Activated T-cell treated with anti-CD3 and anti-CD28 coated beads, Interleukin-2, amount 50 U/mL, for 4 hours (primary cell): ENCODE results near the gene TSPO. TPM values are rescaled to one million over a fixed set of nuclear protein-coding genes. Genes with fewer than 3 reads are reported as not detected.
"Not testable (repeated sequence)": the region's sequence is repeated elsewhere in the genome, so short reads cannot be mapped to it uniquely, and the experiment has no call there.

ENCODE experiments used
- ATAC-seq, 2 donors: fragments of 200-7000 bp; cut with Tn5 transposase; one replicate each; pipeline ENCODE4 v1.10.0; 2021
- DNase-seq: peaks from one replicate; pipeline ENCODE4 v3.0.0-alpha.2; 2020
- H3K27me3 Mint-ChIP-seq: one replicate; pipeline ENCODE4 v1.8.0; 2021; ENCODE audit warnings: low read depth, mixed read lengths
- H3K36me3 Mint-ChIP-seq: one replicate; pipeline ENCODE4 v1.8.0; 2022; ENCODE audit warnings: mixed read lengths; ENCODE audit not compliant: insufficient read depth
- H3K4me1 Mint-ChIP-seq: one replicate; pipeline ENCODE4 v1.8.0; 2021; ENCODE audit warnings: low read depth, mixed read lengths
- H3K4me3 Mint-ChIP-seq: one replicate; pipeline ENCODE4 v1.8.0; 2021; ENCODE audit warnings: mild to moderate bottlenecking, moderate library complexity, mixed read lengths
- H3K9me3 Mint-ChIP-seq: one replicate; pipeline ENCODE4 v1.8.0; 2021; ENCODE audit warnings: mixed read lengths
- total RNA-seq, 3 donors: library from RNA; stranded (reverse); gene quantifications; one replicate each; pipeline ENCODE4 v1.2.1, GENCODE V29; 2021

The TSPO gene
- total RNA-seq = 10 to 100 TPM; 60.6 to 79.8 (median 63.5) TPM

GRCh38 chr22:43151251-43152002, at the start of gene TSPO:
Gene TSPO, plus strand, starts transcription at chr22:43151559. Its CDS starts 7,680 bp downstream, at chr22:43159239.
- H3K36me3 Mint-ChIP-seq = no peaks in the 10 kb centered on the region
- no peaks in the 10 kb centered on the region for H3K9me3 Mint-ChIP-seq
- peak within 1 kb of the TSS; percentile 80 for H3K4me3 Mint-ChIP-seq
- H3K4me1 Mint-ChIP-seq = peaks cover 25% of the 10 kb centered on the region
- ATAC-seq (peak; percentile 69 to 74), DNase-seq (peak; percentile 52)
- H3K27me3 Mint-ChIP-seq = no peaks in the 10 kb centered on the region

GRCh38 chr22:43104056-43104625, 47.2 kb upstream of the TSPO start:
- H3K27me3 Mint-ChIP-seq, H3K4me3 Mint-ChIP-seq, DNase-seq, H3K9me3 Mint-ChIP-seq, H3K36me3 Mint-ChIP-seq: not testable (repeated sequence)
- peaks cover 12% of the 10 kb centered on the region for H3K4me1 Mint-ChIP-seq
- ATAC-seq = peak; percentile 32 to 57

GRCh38 chr22:43104950-43105349, 46.4 kb upstream of the TSPO start:
- H3K9me3 Mint-ChIP-seq, ATAC-seq, H3K27me3 Mint-ChIP-seq, DNase-seq, H3K36me3 Mint-ChIP-seq, H3K4me3 Mint-ChIP-seq: not testable (repeated sequence)
- peaks cover 12% of the 10 kb centered on the region for H3K4me1 Mint-ChIP-seq

GRCh38 chr22:43106302-43106701, 45.1 kb upstream of the TSPO start:
- no peaks in the 10 kb centered on the region for H3K9me3 Mint-ChIP-seq
- H3K4me3 Mint-ChIP-seq = no peak overlapping the region
- DNase-seq (no peak), ATAC-seq (no peak)
- H3K27me3 Mint-ChIP-seq = no peaks in the 10 kb centered on the region
- H3K4me1 Mint-ChIP-seq = peaks cover 13% of the 10 kb centered on the region
- H3K36me3 Mint-ChIP-seq = no peaks in the 10 kb centered on the region

GRCh38 chr22:43109511-43109910, 41.8 kb upstream of the TSPO start:
- ATAC-seq (no peak), DNase-seq (no peak)
- no peaks in the 10 kb centered on the region for H3K36me3 Mint-ChIP-seq
- no peaks in the 10 kb centered on the region for H3K9me3 Mint-ChIP-seq
- H3K27me3 Mint-ChIP-seq = no peaks in the 10 kb centered on the region
- peak overlapping the region; percentile 47 for H3K4me3 Mint-ChIP-seq
- peaks cover 8% of the 10 kb centered on the region for H3K4me1 Mint-ChIP-seq

- Mint-ChIP-seq H3K9me3 (no peaks in the 10 kb centered on the region), H3K4me3 (peak overlapping the region; percentile 75), H3K4me1 (peaks cover 8% of the 10 kb centered on the region), H3K27me3 (no peaks in the 10 kb centered on the region), H3K36me3 (no peaks in the 10 kb centered on the region)
- DNase-seq = no peak
- no peak for ATAC-seq
These were observed 41.4 kb upstream of the TSPO start for GRCh38 chr22:43109921-43110443.

- DNase-seq (peak; percentile 39), ATAC-seq (peak; percentile 76 to 83)
- Mint-ChIP-seq H3K4me3 (peak within 1 kb of the TSS; percentile 75), H3K36me3 (no peaks in the 10 kb centered on the region), H3K4me1 (peaks cover 7% of the 10 kb centered on the region), H3K9me3 (no peaks in the 10 kb centered on the region), H3K27me3 (no peaks in the 10 kb centered on the region)
These were observed 40.9 kb upstream of the TSPO start, which contains the start of gene BIK for GRCh38 chr22:43110444-43110926. Gene BIK, plus strand, starts transcription at chr22:43110750. Its CDS starts 13,273 bp downstream, at chr22:43124023.

GRCh38 chr22:43110927-43111623, 40.3 kb upstream of the TSPO start:
- H3K4me3 Mint-ChIP-seq = peak overlapping the region; percentile 68
- ATAC-seq (peak; percentile 79 to 81), DNase-seq (peak; percentile 50)
- no peaks in the 10 kb centered on the region for H3K36me3 Mint-ChIP-seq
- H3K4me1 Mint-ChIP-seq = peaks cover 7% of the 10 kb centered on the region
- H3K27me3 Mint-ChIP-seq = no peaks in the 10 kb centered on the region
- H3K9me3 Mint-ChIP-seq = no peaks in the 10 kb centered on the region

GRCh38 chr22:43113526-43114251, 37.7 kb upstream of the TSPO start:
- no peak for ATAC-seq
- H3K9me3 Mint-ChIP-seq = no peaks in the 10 kb centered on the region
- H3K4me1 Mint-ChIP-seq = peaks cover 7% of the 10 kb centered on the region
- H3K36me3 Mint-ChIP-seq = no peaks in the 10 kb centered on the region
- no peaks in the 10 kb centered on the region for H3K27me3 Mint-ChIP-seq
- no peak for DNase-seq
- no peak overlapping the region for H3K4me3 Mint-ChIP-seq

- H3K4me3 Mint-ChIP-seq = no peak overlapping the region
- no peaks in the 10 kb centered on the region for H3K27me3 Mint-ChIP-seq
These were observed 36.4 kb upstream of the TSPO start for GRCh38 chr22:43114958-43115357.

GRCh38 chr22:43116932-43117331, 34.4 kb upstream of the TSPO start:
- no peaks in the 10 kb centered on the region for H3K27me3 Mint-ChIP-seq
- no peaks in the 10 kb centered on the region for H3K9me3 Mint-ChIP-seq
- no peaks in the 10 kb centered on the region for H3K36me3 Mint-ChIP-seq
- ATAC-seq = no peak
- no peak for DNase-seq
- H3K4me1 Mint-ChIP-seq = peaks cover 5% of the 10 kb centered on the region
- H3K4me3 Mint-ChIP-seq = no peak overlapping the region

More at GRCh38 chr22:43114958-43115357, 36.4 kb upstream of the TSPO start:
- no peaks in the 10 kb centered on the region for H3K36me3 Mint-ChIP-seq
- no peaks in the 10 kb centered on the region for H3K9me3 Mint-ChIP-seq
- H3K4me1 Mint-ChIP-seq = peaks cover 11% of the 10 kb centered on the region
- DNase-seq = no peak
- no peak for ATAC-seq

- no peaks in the 10 kb centered on the region for H3K27me3 Mint-ChIP-seq
- ATAC-seq = no peak
- H3K36me3 Mint-ChIP-seq = no peaks in the 10 kb centered on the region
- no peak for DNase-seq
- no peak overlapping the region for H3K4me3 Mint-ChIP-seq
- peaks cover 5% of the 10 kb centered on the region for H3K4me1 Mint-ChIP-seq
- no peaks in the 10 kb centered on the region for H3K9me3 Mint-ChIP-seq
These were observed 33.1 kb upstream of the TSPO start for GRCh38 chr22:43118024-43118849.

GRCh38 chr22:43118953-43119458, 32.4 kb upstream of the TSPO start:
- Mint-ChIP-seq H3K27me3 (no peaks in the 10 kb centered on the region), H3K36me3 (no peaks in the 10 kb centered on the region), H3K9me3 (no peaks in the 10 kb centered on the region), H3K4me1 (peaks cover 5% of the 10 kb centered on the region), H3K4me3 (no peak overlapping the region)
- ATAC-seq (no peak), DNase-seq (no peak)
